ENCODE results near the gene MANBA.

GRCh38 chr4:102751941-102752340, 8.8 kb downstream of the MANBA start:
- no peak for TF ChIP-seq CTCF (conservative IDR thresholded peaks at IDR 0.05; ENCODE audit: low read depth, low read length)
- TF ChIP-seq POLR2A (IDR thresholded peaks at IDR 0.05; ENCODE audit: low read depth, low read length), result no peak
- no peak for TF ChIP-seq MAFK (IDR thresholded peaks at IDR 0.05; ENCODE audit: low read depth, low read length)
- no peak for TF ChIP-seq MAZ (IDR thresholded peaks at IDR 0.05; ENCODE audit: borderline replicate concordance, low read depth, low read length)
- TF ChIP-seq MXI1 (IDR thresholded peaks at IDR 0.05; ENCODE audit: borderline replicate concordance, low read depth, low read length), result no peak
- no peak for TF ChIP-seq CEBPB (IDR thresholded peaks at IDR 0.05; ENCODE audit: low read depth, low read length)
